GM19395 (cell line): Measurements from ENCODE around the gene LAMP1.
"Not testable (repeated sequence)": the region's sequence is repeated elsewhere in the genome, so short reads cannot be mapped to it uniquely, and the experiment has no call there.

Experiments used
- ATAC-seq: cut with Tn5 transposase; IDR thresholded peaks from one replicate; pipeline ENCODE4 v1.9.1; 2021; ENCODE audit warnings: mild to moderate bottlenecking, moderate library complexity; ENCODE audit not compliant: unreplicated experiment

LAMP1 gene

GRCh38 chr13:113297370-113298042 lies 467 bp downstream of the LAMP1 start:
- ATAC-seq = peak; percentile 33

DNA sequence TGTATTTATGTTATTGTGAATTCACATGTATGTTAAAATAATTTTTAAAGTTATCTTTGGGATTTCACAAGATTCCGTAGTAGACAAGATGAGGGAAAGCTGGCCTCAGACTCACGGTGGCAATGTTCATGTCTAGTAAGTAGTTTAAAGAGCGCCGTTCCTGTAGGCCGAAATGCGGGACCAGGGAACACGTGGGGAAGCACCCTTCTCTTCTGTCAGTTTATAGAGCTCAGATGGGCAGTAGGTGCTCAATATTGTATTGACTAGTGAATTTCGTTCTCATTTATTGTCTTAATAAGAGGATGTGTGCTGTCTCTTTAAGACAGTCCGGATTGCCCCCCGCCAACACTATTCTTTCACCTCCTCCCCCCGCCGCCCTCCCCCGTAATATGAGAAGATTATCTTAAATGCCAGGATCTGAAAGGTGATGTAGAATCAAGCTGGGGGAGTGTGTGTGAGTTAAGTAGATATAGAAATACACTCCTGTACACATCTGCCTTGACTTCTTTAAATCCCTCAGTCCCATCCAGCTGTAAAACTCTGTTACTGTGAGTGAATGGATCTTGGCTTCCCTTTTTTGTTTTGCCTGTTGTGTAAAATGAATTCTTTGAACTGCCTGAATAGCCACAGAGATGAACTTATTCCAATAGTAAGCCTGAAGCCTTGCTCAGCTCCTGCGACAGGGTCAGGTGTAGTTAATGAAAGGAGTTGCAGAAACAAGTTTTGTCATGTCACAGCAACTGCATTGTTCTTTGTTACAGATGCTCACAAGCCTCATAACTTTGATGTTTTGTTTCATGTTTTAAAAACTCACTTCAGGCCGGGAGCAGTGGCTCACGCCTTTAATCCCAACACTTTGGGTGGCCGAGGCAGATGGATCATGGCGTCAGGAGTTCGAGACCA lies 1.3 kb downstream of the LAMP1 start:
- no peak for ATAC-seq

GRCh38 chr13:113299951-113300350 lies 2.9 kb downstream of the LAMP1 start:
- ATAC-seq = no peak

- no peak for ATAC-seq
Observed at GRCh38 chr13:113302986-113303385, 5.9 kb downstream of the LAMP1 start.

GRCh38 chr13:113304121-113304520 lies 7.1 kb downstream of the LAMP1 start:
- no peak for ATAC-seq

GRCh38 chr13:113305208-113305607 lies 8.2 kb downstream of the LAMP1 start:
- no peak for ATAC-seq

DNA sequence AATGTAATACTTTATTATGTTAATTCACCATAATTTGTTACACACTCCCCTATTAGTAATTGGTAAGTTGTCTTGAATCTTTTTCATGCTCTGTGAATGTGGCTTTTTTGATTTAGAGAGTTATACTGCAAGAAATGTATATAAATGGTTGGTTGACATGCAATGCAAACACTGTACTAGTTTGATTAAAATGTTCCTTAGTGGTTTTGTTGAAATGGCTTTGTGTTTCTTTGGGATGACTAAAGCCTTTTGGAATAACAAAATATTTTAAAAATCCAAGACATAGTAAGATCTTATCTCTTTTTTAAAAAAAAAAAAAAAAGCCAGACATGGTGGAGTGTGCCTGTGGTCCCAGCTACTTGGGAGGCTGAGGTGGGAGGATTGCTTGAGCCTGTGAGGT lies 10.5 kb downstream of the LAMP1 start:
- ATAC-seq = no peak

- no peak for ATAC-seq
Observed at GRCh38 chr13:113309473-113309872, 12.4 kb downstream of the LAMP1 start.

GRCh38 chr13:113314112-113314511 lies 17.1 kb downstream of the LAMP1 start:
- not testable (repeated sequence) for ATAC-seq

- ATAC-seq = not testable (repeated sequence)
Observed at GRCh38 chr13:113314895-113315470, 17.9 kb downstream of the LAMP1 start.

- ATAC-seq = no peak
Observed at GRCh38 chr13:113315992-113316391, 19.0 kb downstream of the LAMP1 start.

DNA sequence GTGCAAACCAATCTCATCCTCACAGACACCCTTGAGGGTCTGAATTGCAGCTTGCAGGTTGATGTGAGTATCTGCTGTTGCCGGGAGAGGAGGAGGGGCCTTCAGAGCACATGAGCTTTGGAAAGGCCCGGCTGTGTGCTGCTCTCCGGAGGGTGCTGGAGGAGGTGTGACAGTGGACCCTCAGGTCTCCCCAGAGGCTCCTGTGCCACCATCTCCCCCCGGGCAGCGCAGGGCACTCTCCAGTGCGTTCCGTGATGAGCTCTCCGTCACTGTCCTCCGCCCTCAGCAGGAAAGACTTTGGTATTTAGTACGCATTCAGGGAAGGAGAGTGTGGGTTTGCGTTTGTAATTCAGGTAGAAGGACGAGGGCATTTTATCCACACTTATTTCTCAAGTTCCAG lies 20.0 kb downstream of the LAMP1 start:
- no peak for ATAC-seq

- ATAC-seq = no peak
Observed at GRCh38 chr13:113318956-113319355, 21.9 kb downstream of the LAMP1 start.

- ATAC-seq = no peak
Observed at GRCh38 chr13:113319371-113319770, 22.3 kb downstream of the LAMP1 start.

DNA sequence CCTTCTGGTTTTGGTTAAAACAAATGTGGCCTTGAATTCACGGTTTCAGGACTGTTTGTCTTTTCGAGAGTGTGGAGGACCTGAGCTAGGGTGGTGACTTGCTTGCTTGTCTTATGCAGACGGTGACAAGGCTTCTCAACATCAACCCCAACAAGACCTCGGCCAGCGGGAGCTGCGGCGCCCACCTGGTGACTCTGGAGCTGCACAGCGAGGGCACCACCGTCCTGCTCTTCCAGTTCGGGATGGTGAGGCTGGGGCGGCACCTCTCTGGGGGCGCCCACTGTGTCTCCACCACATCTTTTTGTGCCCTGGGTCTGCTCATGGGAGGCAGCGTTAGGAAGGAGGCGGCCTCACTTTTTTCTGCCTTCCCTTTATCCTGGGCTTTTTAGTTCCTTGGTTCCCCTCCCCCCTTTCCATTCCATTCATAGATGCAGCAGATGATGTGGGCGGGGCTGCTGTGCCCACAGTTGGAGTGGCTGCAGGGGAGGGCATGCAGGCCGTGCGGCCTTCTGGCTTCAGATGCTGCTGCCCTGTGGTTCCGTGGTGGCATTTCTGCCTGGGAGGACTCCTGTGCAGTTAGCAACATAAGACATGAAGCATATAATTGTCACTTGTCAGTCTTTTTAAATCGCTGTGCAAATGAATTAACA lies 23.3 kb downstream of the LAMP1 start:
- no peak for ATAC-seq

- ATAC-seq = no peak
Observed at GRCh38 chr13:113321546-113321945, 24.5 kb downstream of the LAMP1 start.

DNA sequence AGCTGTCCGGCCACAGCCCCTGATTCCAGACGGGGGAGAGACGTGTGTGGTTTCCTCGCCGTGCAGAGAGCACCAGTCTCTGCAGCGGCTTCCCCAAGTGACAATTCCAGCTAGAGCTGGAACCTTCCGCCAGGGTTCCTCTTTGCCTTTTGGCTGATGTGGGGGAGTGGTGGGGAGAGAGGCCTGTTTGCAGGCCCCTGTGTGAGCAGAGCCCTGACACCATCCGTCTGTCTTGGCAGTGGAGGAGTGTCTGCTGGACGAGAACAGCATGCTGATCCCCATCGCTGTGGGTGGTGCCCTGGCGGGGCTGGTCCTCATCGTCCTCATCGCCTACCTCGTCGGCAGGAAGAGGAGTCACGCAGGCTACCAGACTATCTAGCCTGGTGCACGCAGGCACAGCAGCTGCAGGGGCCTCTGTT lies 25.0 kb downstream of the LAMP1 start:
- ATAC-seq = no peak

DNA sequence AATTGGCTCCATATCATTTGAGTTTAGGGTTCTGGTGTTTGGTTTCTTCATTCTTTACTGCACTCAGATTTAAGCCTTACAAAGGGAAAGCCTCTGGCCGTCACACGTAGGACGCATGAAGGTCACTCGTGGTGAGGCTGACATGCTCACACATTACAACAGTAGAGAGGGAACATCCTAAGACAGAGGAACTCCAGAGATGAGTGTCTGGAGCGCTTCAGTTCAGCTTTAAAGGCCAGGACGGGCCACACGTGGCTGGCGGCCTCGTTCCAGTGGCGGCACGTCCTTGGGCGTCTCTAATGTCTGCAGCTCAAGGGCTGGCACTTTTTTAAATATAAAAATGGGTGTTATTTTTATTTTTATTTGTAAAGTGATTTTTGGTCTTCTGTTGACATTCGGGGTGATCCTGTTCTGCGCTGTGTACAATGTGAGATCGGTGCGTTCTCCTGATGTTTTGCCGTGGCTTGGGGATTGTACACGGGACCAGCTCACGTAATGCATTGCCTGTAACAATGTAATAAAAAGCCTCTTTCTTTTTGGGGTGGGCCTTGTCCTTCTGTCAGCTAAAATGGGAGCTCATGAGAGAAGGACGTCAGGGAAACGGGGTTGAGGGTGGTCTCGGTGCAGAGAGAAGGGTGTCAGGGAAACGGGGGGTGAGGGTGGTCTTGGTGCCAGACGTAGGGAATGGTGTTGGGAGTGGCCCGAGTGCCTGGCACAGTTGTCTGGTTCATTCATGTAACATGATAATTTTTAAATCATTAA lies 26.0 kb downstream of the LAMP1 start:
- no peak for ATAC-seq

DNA sequence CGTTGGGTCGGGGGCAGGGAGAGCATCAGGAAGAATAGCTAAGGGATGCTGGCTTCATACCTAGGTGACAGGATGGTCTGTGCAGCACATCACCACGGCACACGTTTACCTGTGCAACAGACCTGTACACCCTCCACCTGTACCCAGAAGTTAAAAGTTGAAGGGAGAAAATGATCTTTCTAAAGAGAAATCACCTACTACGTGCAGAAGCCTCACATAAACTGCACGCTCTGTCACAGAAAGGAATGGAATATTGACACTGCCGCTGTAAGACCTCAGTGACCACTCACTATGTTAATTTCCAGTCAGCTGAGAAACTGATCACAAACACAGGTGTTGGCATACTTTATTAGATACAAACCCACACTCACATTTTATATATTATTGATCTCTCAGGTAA lies 26.8 kb downstream of the LAMP1 start:
- no peak for ATAC-seq

- no peak for ATAC-seq
Observed at GRCh38 chr13:113324398-113324797, 27.4 kb downstream of the LAMP1 start.

DNA sequence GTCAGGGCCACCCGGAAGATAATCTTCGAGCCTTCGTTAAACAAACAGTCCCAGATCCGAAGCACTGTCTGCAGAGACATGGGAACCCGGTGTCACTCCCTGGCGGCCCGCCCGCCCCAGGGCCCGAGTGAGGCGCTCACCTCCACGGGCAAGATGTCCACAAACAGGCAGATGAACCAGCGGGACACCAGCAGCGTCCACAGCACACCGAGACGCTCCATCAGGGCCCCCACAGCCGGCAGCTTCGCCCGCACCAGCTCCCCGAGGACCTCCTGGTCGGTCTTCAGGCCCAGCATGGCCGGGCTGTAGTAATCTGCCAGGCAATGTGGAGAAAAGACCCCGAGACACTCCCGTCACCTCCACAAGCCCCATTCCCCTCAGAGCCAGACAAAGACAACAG lies 28.7 kb downstream of the LAMP1 start:
- no peak for ATAC-seq
